ENCODE data around the gene NAT8L.

GRCh38 chr4:2068566-2068965 is 9.4 kb downstream of the NAT8L start:
- no peak for TF ChIP-seq POLR2AphosphoS5 (IDR thresholded peaks at IDR 0.05)
- TF ChIP-seq EP300 (IDR thresholded peaks at IDR 0.05; ENCODE audit: low read depth), result no peak
- TF ChIP-seq CTCF (IDR thresholded peaks at IDR 0.05), result no peak
- TF ChIP-seq POLR2A (IDR thresholded peaks at IDR 0.05), result no peak
